ENCODE measurements around the gene TSFM.

The TSFM gene

DNA sequence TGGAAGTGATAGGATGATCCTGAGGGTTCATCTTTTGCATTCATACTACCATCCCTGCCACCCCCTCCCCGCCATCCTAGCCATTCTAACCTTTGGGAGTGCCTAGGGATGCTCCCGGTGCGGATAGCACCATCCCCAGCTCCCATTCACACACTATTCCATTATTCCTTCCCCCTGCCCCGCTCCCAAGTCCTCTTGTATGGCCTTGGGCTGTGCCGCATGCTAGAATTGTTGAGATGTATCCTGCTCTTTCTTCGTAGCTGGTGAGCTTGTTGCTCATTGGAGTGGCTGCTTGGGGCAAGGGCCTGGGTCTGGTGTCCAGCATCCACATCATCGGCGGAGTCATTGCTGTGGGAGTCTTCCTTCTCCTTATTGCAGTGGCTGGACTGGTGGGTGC, 37.1 kb upstream of the TSFM start:
- no peak for DNase-seq (ENCODE audit: low read depth in 2 of 2)

- no peak for DNase-seq (ENCODE audit: low read depth in 2 of 2)
These were observed 36.6 kb upstream of the TSFM start for GRCh38 chr12:57746025-57746424.

DNA sequence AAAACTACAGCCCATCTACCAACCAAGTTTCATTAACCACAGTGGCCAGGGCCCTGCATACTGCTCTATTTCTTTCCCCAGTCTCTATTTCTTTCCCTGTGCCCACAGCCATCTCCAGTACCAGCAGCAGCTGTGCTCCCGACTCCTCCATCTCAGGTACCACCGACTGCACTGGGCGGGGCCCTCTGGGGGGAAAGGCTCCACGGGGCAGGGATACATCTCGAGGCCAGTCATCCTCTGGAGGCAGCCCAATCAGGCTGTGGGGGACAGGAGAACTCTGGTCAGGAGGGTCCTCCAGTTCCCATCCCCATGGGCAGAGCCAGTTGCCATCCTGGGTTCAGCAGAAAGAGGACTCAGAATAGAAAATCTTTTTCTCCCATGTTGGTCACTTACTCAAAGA, 33.5 kb upstream of the TSFM start:
- DNase-seq (ENCODE audit: low read depth in 2 of 2): no peak

GRCh38 chr12:57750561-57751431, 31.8 kb upstream of the TSFM start:
- DNase-seq (ENCODE audit: low read depth in 2 of 2): no peak

GRCh38 chr12:57751432-57751787, 31.2 kb upstream of the TSFM start:
- DNase-seq (ENCODE audit: low read depth in 2 of 2): no peak

- DNase-seq (ENCODE audit: low read depth in 2 of 2): peak; percentile 98 to 99
These were observed 30.6 kb upstream of the TSFM start, which contains the start of gene CDK4 for GRCh38 chr12:57751788-57752667. Gene CDK4, minus strand, starts transcription at chr12:57752310. Its CDS starts 593 bp downstream, at chr12:57751717.

DNA sequence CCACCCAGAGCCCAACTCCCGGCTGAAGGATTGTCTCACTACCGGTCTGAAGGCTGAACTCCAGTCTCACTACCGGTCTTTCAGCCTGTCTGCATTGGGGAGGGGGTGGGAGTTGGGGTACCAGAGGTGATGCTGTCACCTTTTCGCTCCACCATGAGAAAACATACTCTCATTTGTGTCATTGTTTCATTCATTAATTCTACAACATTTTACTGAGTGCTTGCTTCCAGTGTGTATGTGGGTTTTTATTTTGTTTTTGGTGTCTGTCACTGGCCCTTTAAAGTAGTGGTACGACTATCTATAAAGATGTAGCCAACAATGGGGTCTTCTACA, 30.0 kb upstream of the TSFM start:
- no peak for DNase-seq (ENCODE audit: low read depth in 2 of 2)

- no peak for DNase-seq (ENCODE audit: low read depth in 2 of 2)
These were observed 28.7 kb upstream of the TSFM start for GRCh38 chr12:57753756-57754337.

DNA sequence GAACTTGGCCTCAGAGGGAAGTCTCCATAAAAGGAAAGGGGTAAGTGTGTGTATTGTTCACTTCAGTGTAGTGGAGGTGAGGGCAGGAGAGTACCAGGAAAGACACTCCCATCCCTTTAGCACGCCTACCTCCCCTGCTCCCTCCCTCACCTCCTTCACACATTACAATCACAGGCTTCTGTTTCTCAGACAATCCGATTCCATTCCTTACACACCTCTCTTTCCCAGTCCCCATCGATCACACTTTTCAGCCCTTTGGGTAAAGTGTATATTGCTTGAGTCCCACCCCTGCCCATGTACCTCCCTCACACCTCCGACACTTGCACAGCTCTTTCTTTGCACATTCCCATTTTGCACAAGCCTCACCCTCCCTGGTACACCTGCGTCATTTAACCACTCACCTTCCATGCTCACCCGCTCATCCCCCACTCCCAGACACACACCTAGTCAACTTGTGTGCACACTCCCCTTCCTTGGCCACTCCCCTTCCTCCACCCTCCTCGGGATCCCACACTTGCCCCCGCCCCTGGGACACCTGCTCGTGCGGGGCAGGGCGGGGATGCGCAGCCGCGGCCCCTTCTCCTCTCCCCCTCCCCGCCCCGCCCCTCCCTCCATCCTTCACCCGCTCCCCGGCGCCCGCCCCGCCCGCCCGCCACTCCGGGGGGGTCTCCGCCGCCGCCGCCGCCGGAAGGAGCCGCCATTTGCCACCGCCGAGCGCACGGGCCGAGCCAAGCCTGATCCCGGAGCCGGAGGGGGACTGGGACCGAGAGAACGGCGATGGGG, 28.0 kb upstream of the TSFM start, which contains the start of gene MARCHF9:
TSS of gene MARCHF9 (plus strand) at position 693 of the 783 bp plus-strand sequence. CDS start 426 bp downstream, outside the sequence.
- peak; percentile 60 to 68 for DNase-seq (ENCODE audit: low read depth in 2 of 2)

GRCh38 chr12:57755194-57755453, 27.5 kb upstream of the TSFM start:
- DNase-seq (ENCODE audit: low read depth in 2 of 2): no peak

DNA sequence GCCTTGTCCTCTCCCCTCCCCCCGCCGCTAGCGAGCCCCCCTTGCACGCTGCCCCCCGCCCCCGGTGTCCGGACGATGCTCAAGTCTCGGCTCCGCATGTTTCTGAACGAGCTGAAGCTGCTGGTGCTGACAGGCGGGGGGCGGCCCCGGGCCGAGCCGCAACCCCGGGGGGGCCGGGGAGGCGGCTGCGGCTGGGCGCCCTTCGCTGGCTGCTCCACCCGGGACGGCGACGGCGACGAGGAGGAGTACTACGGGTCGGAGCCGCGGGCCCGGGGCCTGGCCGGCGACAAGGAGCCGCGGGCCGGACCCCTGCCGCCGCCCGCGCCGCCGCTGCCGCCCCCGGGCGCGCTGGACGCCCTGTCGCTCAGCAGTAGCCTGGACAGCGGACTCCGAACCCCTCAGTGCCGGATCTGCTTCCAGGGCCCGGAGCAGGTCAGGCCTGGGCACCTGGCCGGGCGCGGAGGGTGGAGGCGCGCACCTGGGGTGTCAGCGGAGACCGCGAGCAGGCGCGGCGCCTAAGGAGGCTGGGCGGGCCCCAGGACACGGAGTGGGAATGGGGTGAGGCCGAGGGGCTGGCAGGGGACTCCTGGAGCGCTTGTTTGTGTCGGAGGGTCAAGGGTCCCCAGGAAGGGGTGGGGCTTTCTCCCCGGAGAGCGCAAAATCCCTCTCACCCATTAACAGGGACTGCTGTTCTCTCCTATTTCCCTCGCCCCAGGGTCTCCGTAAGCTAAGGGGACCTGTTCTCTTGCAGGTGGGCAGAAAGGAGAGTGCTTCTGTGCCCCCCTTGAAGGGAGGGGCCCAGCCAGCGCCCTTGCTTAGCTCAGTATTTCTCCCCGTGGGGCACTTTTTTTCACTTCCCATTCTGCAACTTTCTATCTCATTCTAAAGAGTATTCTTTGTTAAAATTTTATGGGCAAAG, 26.9 kb upstream of the TSFM start:
- no peak for DNase-seq (ENCODE audit: low read depth in 2 of 2)

- DNase-seq (ENCODE audit: low read depth in 2 of 2): peak in 1 of 2 donors; percentile 42
These were observed 25.9 kb upstream of the TSFM start for GRCh38 chr12:57756406-57757341.

- DNase-seq (ENCODE audit: low read depth in 2 of 2): no peak
These were observed 24.8 kb upstream of the TSFM start for GRCh38 chr12:57757771-57758170.

DNA sequence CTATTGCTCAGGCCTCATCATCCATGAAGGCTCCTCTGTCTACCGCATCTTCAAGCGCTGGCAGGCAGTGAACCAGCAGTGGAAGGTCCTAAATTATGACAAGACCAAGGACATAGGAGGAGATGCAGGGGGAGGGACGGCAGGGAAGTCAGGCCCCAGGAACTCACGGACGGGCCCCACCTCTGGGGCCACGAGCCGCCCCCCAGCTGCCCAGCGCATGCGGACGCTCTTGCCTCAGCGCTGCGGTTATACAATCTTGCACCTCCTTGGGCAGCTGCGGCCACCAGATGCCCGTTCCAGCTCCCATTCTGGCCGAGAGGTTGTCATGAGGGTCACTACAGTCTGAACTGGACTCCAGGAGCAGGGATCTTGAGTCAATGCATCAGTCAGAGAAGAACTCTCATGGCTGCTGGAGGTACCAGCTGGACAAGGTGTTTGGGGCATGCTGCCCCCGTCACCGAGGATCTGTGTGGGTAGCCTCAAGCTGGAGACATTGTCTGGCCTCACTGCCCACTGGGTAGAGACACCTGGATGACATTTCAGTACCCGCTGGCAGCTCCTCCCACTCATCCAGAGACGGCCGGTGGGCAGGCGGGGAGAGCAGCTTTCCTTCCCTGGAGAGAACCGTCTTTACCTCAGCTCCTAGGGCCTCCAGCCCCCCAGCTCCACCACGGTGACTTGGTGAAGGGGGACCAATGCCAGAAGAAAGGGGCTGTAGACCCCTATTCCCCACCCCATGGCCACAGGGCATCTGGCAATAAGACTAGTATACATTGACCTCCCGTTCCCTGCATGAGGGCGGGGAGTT, 23.8 kb upstream of the TSFM start:
- DNase-seq (ENCODE audit: low read depth in 2 of 2): no peak

DNA sequence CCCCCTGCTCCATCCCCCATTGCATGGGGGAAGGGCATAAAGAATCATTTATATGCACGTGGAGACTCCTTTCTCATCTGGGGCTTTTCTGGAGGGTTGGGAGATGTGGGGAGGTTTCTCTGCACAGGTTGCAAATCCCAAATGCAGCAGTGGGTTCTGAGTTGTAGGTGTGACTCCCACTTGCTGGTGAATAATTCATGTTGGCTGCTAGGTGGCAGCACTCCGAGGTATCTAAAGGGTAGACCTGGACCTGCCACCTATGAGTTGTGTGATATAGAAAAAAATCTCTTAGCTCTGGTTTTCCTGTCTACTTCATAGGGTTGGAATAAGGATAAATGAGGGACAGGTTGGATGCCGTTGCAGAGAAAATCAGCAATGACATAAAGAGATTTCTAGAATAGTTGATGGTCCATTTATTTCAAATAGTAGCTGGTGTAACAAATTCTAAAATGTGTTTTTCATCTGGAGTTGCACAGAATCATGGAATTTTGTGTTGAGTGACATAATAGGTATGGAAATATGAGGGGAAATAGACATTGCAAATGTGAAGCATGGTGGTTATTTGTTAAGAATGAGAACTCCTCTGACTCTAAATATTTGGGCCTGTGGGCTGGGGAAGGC, 23.1 kb upstream of the TSFM start:
- no peak for DNase-seq (ENCODE audit: low read depth in 2 of 2)

- no peak for DNase-seq (ENCODE audit: low read depth in 2 of 2)
These were observed 22.1 kb upstream of the TSFM start for GRCh38 chr12:57760347-57760982.

DNA sequence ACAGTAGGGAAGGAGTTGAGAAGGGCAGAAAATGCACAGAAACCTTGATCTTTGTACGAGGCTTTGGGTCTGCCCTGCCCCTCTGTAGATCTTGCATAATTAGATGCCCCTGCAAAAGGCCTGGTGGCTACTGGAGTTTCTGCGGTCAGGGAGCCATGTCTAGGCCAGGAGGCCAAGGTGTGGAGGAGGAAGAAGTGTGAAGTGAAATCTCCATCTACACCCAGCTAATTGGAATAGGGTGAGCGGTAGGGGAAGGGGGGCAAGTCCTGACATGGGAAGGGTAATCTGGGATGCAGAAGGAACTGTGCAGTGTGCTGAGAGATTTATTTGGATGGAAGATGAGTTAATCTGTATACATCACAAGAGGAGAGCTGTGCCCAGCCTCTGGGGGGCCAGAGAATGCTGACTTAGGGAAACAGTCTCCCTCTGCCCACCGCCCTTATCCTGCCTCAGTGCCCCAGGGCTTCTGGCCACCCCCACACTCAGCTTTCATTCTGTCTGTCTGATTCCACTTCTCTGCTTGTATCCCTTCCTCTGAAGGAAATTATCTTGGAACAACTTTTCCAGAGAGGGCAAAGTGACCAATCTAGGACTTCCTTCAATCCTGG, 21.1 kb upstream of the TSFM start:
- DNase-seq (ENCODE audit: low read depth in 2 of 2): no peak
